Natural killer cell (primary cell): ENCODE results near the gene SCYL1. TPM values are rescaled to one million over a fixed set of nuclear protein-coding genes. Genes with fewer than 3 reads are reported as not detected.
A peak's percentile ranks its signal among the peaks of the same experiment; 100 is the strongest.

Experiments
- ATAC-seq, 3 donors: fragments of 150-1000 bp in 2 of 3; fragments of 200-7000 bp in 1 of 3; cut with Tn5 transposase; 1 replicate in 1 of 3; 2 replicates in 2 of 3; pipeline ENCODE4 v1.10.0; 2021; ENCODE audit warnings: mild to moderate bottlenecking in 2 of 3, moderate library complexity in 2 of 3
- DNase-seq, 2 donors: peaks; one replicate each; pipeline versions ENCODE4 v3.0.0 to v3.0.0-alpha.2; 2013 to 2021; ENCODE audit warnings: mixed read lengths in 1 of 2
- H3K27ac ChIP-seq: one replicate; pipeline ENCODE4 v1.5.1; 2013; ENCODE audit warnings: mild to moderate bottlenecking, low read length
- H3K27me3 ChIP-seq: one replicate; pipeline ENCODE4 v1.6.1; 2013; ENCODE audit warnings: low read length; ENCODE audit not compliant: control insufficient read depth, insufficient read depth
- H3K36me3 ChIP-seq: one replicate; pipeline ENCODE4 v1.6.1; 2013; ENCODE audit warnings: low read length; ENCODE audit not compliant: control insufficient read depth, insufficient read depth
- H3K4me1 ChIP-seq: one replicate; pipeline ENCODE4 v1.6.1; 2013; ENCODE audit warnings: low read length; ENCODE audit not compliant: control insufficient read depth, insufficient read depth
- H3K4me3 ChIP-seq: one replicate; pipeline ENCODE4 v1.5.1; 2013; ENCODE audit warnings: low read length
- H3K9me3 ChIP-seq: one replicate; pipeline ENCODE4 v1.6.1; 2013; ENCODE audit warnings: low read length; ENCODE audit not compliant: control insufficient read depth, insufficient read depth
- H3K27ac Mint-ChIP-seq, 2 donors: one replicate each; pipeline ENCODE4 v1.8.0; 2022; ENCODE audit warnings: mild to moderate bottlenecking in 2 of 2, mixed read lengths in 2 of 2, moderate library complexity in 1 of 2
- H3K27me3 Mint-ChIP-seq, 2 donors: one replicate each; pipeline ENCODE4 v1.8.0; 2022; ENCODE audit warnings: low read depth in 2 of 2, mixed read lengths in 2 of 2
- H3K36me3 Mint-ChIP-seq: one replicate; pipeline ENCODE4 v1.8.0; 2022; ENCODE audit warnings: mixed read lengths
- H3K4me1 Mint-ChIP-seq, 2 donors: one replicate each; pipeline ENCODE4 v1.8.0; 2022; ENCODE audit warnings: mixed read lengths in 2 of 2
- H3K4me3 Mint-ChIP-seq: one replicate; pipeline ENCODE4 v1.8.0; 2022; ENCODE audit warnings: mild to moderate bottlenecking, moderate library complexity, mixed read lengths
- H3K9me3 Mint-ChIP-seq, 2 donors: one replicate each; pipeline ENCODE4 v1.8.0; 2022; ENCODE audit warnings: mixed read lengths in 2 of 2
- CTCF ChIP-seq: fragments of 200-600 bp; IDR thresholded peaks from one replicate; pipeline ENCODE4 v1.8.0; 2022; ENCODE audit warnings: antibody characterized with exemption
- WGBS: methylation state at CpG from one replicate; pipeline ENCODE4 v1.1.7; 2013; ENCODE audit warnings: missing lambda C conversion rate; ENCODE audit not compliant: insufficient coverage; 5-methylcytosine and 5-hydroxymethylcytosine counted together
- intact Hi-C: fragments of 100-400 bp; cut with micrococcal nuclease; formaldehyde crosslinking; loops from one replicate; pipeline ENCODE4 v1.14.2; 2022
- total RNA-seq, 4 donors: library from RNA; stranded (reverse); fragments of 120-200 nt in 1 of 4; gene quantifications; one replicate each; pipeline versions ENCODE4 v1.2.3 to v1.2.4, GENCODE V29; 2013 to 2022

SCYL1 gene
- total RNA-seq, 3 donors from 2014 or later (not counting 1 experiment from before 2014, with no cell fraction given), result 61.7 to 79.9 (median 71.3) TPM

GRCh38 chr11:65491163-65491465 is 33.8 kb upstream of the SCYL1 start:
- H3K27ac ChIP-seq, result no peak overlapping the region
- no peak for ATAC-seq
- Mint-ChIP-seq H3K4me3 (no peak overlapping the region), H3K36me3 (no peaks in the 10 kb centered on the region), H3K27me3 (no peaks in the 10 kb centered on the region), H3K9me3 (no peaks in the 10 kb centered on the region), H3K4me1 (peaks cover 6 to 13% of the 10 kb centered on the region in 2 donors), H3K27ac (no peak overlapping the region)
- DNase-seq, result no peak
- no peak overlapping the region for H3K4me3 ChIP-seq
- intact Hi-C loops, result no loop called here
- no peak for TF ChIP-seq CTCF
- H3K27me3 ChIP-seq, result no peaks in the 10 kb centered on the region
- no peaks in the 10 kb centered on the region for H3K9me3 ChIP-seq
- WGBS, result 95% methylated on average over 3 of the region's 3 CpGs
- peaks cover 37% of the 10 kb centered on the region for H3K4me1 ChIP-seq
- no peaks in the 10 kb centered on the region for H3K36me3 ChIP-seq

- DNase-seq (no peak), ATAC-seq (peak in 1 of 3 donors; percentile 29)
- 68% methylated on average over 15 of the region's 17 CpGs for WGBS
- Histone ChIP-seq H3K9me3 (no peaks in the 10 kb centered on the region), H3K27me3 (no peaks in the 10 kb centered on the region), H3K27ac (no peak overlapping the region), H3K36me3 (no peaks in the 10 kb centered on the region), H3K4me1 (peaks cover 44% of the 10 kb centered on the region), H3K4me3 (no peak overlapping the region)
- Mint-ChIP-seq H3K27me3 (no peaks in the 10 kb centered on the region), H3K4me1 (peaks cover 12 to 19% of the 10 kb centered on the region in 2 donors), H3K4me3 (no peak overlapping the region), H3K27ac (no peak overlapping the region), H3K9me3 (no peaks in the 10 kb centered on the region), H3K36me3 (no peaks in the 10 kb centered on the region)
- intact Hi-C loops, result no loop called here
- no peak for TF ChIP-seq CTCF
Observed at GRCh38 chr11:65491614-65492386, 33.1 kb upstream of the SCYL1 start.

DNA sequence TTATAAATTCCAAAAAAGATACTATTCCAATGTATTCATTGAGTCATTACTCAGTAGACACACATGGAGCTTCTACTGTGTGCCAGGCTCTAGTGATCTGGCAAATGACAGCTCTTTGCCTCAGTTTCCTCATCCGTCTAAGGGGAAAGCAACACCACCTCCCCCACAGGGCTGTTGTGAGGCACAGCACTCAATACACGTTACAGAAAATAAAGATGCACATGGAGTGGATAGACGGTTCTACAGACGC is 32.6 kb upstream of the SCYL1 start:
- no peak for TF ChIP-seq CTCF
- Histone ChIP-seq H3K27ac (peak overlapping the region; percentile 32), H3K4me1 (peaks cover 49% of the 10 kb centered on the region), H3K4me3 (no peak overlapping the region), H3K36me3 (no peaks in the 10 kb centered on the region), H3K9me3 (no peaks in the 10 kb centered on the region), H3K27me3 (no peaks in the 10 kb centered on the region)
- Mint-ChIP-seq H3K4me1 (peaks cover 17 to 25% of the 10 kb centered on the region in 2 donors), H3K27ac (no peak overlapping the region), H3K27me3 (no peaks in the 10 kb centered on the region), H3K9me3 (no peaks in the 10 kb centered on the region), H3K4me3 (no peak overlapping the region), H3K36me3 (no peaks in the 10 kb centered on the region)
- intact Hi-C loops, result no loop called here
- 75% methylated on average over 4 of the region's 4 CpGs for WGBS
- ATAC-seq (no peak), DNase-seq (no peak)
